Stimulated activated CD8-positive, alpha-beta memory T cell treated with anti-CD3 and anti-CD28 coated beads, Interleukin-15, amount 100 ng/mL, for 48 hours (primary cell): ENCODE data around the gene PPP2R2C.

Experiments
- DNase-seq, 2 donors: peaks; one replicate each; pipeline ENCODE4 v3.0.0-alpha.2; 2020; ENCODE audit warnings: low read depth in 2 of 2

PPP2R2C gene

DNA sequence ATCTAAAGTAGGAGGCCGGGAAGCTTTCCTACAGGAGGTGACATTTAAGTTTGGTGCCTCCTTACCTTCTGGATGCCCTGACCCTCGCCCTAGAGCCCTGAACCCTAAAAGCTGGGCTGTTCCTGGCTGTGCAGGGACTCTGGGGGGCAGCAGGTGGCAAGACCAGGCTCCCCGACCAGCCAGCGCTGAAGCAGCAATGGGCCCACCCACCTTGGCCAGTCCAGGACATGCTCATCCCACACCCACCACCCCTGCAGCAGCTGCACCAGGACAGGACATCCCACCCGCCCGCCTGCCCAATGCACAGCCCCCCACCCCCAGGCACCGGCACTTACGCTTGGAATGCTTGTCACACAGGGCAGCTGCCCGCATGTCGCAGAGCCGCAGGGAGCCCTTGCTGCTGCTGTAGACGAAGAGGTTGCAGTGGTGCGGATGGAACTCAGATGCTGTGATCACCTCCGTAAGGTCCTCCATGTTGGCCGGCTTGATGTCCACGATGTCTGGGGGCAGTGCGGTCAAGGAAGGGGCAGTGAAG, 124.8 kb downstream of the PPP2R2C start:
- DNase-seq = no peak

DNA sequence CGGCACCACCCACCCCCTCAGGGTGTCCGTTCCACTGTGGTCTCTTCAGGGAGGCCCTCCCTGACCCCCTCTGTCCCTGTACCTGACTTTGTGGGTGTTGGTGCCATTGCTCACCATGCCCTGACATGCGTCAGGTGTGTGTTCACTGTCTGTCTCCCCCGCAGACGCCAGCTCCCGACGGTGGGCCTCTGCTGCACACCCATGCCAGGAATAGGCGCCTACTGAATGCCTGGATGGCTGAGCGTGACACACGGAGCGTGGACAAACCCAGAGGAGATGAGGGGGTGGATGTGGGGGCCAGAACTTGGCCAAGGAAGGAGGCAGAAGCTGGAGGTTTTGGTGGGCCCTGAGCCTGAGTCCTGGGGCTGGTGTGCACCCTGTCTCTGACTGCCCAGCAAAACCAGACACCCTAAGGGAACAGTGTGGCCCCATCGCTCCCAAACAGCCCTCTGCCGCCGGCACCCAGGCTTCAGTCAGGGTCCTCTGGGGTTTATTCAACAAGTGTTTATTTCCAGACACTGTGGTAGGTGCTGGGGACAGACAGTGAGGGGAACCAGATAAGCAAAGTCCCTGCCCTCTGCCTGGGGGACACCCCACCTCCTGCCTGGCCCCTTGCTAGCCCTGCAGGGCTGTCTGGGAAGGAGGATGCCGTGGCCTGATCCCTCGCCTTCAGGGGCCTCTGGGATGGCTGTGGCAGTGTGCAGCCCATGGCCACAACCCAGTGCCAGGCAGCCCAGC, 125.9 kb downstream of the PPP2R2C start:
- DNase-seq = no peak

DNA sequence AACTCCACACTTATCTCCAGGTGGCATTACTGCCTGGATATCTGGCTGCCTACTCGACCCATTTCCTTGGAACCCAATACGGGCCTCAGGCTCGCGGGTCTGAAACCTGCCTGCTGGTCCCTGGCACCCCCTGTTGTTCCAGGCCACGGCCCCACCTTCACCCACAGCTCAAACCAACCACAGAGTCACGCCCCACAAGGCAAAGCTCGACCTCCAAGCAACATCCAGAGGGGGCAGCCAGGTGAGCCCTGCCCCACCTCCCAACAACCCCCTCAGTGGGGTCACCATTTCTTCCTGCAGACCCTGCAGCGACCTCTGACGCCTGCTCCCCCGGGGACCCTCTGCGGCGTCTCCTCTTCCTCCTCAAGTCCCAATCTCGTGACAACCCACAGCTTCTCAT, 126.5 kb downstream of the PPP2R2C start:
- no peak for DNase-seq

DNA sequence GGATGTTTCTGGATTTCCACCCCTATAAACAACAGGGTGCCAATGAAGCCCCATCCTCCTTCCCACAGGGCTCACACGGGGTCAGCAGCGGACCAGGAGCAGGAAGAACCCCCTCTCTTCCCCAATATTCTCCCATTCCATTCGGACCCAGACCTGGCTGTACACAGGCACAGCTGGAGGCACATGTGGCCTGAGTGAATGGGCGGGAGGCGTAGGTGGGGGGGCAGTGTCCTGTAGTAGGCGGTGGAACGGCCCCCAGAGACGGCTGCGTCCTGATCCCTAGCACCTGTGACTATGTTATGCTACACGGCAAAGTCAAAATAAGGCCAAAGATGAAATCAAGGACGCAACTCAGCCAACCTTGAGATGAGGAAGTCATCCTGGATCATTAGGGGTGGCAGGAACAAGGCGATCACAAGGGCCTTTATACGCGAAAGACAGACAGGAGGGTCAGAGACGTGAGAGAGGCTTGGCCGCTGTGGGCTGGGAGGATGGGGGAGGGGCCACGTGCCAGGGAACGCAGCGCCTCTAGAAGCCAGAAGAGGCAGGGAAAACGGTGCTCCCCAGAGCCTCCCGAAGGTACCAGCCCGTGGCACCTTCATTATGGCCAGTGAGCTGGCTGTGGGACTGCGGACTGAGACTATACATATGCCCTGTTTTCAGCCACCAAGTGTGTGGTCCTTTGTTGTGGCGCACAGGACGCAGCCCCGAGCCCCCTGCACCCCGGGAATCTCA, 127.2 kb downstream of the PPP2R2C start:
- DNase-seq = no peak

DNA sequence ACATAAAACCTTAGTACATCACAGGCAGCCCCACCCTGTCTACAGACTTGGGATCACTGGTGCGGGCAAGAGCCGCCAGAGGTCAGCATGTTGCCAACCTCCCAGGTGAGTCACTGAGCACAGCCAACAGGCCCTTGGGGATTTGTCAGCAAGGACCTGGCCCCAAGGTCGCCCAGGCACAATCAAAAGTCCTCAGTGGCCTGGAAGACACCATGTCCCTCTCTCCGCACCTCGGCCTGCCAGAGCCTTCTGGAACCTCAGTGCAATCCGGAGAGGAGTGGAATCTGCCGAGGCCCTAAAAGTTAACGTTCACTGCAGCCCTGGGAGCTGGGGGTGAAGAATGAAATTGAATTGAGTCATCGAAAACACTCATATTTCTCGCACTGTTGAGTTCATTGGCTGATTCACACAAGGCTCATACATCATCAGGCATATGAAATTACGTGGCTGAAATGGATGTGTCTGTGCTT, 128.4 kb downstream of the PPP2R2C start:
- DNase-seq = no peak

DNA sequence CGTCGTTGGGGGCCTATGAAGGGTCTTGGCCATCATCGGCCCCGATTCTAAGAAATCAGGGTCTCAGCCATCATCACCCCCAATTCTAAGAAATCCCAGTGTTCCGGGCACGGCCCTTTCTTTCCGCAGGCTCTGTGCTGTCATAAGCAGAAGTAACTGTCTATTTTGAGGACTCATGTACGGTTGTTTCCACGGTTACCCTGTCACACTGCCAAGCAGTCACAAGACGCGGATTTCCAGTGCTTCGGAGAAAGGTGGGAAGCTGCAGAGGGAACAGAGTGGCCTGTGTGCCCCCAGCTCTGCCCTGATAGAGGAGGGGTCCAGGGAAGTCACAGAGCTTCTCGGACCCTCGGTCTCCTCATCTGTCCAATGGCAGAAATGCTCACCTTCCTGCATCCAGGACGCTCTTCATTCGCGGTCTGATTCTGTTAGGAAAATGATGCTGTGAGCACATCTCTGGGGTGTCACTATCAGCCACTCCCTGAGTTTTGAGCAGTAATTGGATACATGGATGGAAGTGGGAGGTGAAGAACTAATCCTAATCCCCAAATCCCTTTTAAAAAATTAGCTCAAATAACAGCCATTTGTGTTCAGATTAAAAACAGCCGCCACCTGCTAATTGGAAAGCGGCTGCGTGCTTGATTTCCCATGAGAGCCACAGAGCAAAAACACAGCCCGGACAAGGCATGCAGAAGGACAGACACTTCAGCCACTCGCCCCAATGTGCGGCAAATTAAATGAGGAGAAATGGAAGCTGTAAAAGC, 129.7 kb downstream of the PPP2R2C start:
- DNase-seq = no peak

DNA sequence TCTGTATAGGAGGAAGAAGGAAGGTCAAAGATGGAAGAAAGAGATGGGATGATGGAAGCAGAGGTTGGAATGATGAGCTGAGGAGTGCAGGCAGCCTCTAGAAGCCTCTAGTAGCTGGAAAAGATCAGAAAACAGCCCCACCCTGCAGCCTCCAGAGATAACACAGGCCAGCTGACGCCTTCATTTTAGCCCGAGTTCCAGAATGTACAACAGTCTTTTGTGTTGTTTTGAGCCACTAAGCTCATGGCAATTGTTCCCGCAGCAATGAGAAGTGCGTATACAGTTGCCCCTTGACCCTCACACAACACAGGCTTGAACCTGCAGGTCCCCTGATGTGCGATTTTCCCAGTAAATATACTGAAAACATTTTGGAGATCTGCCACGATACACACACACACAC, 130.7 kb downstream of the PPP2R2C start:
- no peak for DNase-seq

GRCh38 chr4:6340446-6341015, 131.9 kb downstream of the PPP2R2C start:
- no peak for DNase-seq

- DNase-seq = no peak
These were observed 132.5 kb downstream of the PPP2R2C start for GRCh38 chr4:6339818-6340445.

- DNase-seq = no peak
These were observed 133.2 kb downstream of the PPP2R2C start for GRCh38 chr4:6338951-6339817.

DNA sequence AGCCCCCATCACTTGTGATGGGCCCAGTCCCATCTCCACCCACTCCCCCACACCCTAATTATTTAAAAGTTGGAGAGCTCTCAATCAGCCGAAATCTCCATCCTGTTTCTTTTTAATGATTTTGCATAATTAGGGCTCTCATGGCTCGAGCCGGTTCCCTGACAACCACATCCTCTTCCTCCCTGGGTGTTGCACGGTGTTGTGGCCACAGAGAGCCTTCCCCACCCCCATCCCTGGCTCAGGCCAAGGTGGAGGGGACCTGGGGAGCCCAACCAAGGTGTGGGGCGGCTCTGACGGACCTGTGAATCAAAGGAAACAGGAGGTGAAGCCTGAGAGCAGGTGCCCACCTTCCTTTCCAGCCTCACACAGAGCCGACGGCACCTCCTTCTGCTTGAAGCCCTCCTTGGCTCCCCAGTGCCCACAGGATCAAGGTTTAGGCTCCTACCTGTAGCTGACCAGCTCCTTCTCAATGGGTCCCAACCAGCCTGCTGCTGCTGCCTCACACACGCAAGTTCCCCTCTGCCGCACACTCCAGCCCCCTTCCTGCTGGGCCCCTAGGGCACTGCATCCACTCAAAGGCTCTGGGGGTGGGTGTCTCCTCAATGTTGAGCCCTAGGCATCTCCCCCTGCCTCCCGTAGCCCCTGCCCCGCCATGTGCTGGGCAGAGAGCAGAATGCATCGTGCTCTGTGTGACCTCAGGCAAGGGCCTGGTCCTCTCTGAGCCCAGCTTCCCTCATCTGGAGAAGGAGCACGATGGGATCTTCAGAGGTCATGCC, 134.1 kb downstream of the PPP2R2C start:
- DNase-seq = no peak

- DNase-seq = no peak
These were observed 135.0 kb downstream of the PPP2R2C start for GRCh38 chr4:6337331-6337935.

GRCh38 chr4:6336166-6336565, 136.2 kb downstream of the PPP2R2C start:
- DNase-seq = no peak

DNA sequence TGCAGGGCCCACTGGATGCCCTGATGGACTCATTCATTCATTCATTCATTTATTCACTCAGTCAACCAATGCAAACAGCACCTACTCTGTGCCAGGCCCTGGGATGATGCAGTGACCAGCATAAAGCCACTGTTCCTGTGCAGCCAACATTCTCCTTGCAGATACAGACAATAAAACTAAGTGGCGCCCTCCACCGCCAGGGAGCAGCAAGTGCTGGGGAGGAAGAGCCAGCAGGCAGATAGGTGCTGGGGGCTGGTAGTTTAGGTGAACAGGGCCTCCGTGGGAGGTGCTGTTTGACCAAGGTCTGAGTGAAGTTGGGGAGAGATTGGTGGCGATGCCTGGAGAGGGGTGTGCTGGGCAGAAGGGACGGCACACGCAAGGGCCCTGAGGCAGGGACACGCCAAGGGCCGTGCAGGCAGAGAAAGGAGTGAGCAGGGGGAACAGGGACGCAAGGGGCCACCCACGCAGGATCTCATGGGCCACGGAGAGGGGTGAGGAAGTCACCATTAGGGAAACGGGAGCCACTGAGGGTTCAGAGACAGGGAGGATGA, 137.3 kb downstream of the PPP2R2C start:
- no peak for DNase-seq

GRCh38 chr4:6334203-6334887, 138.1 kb downstream of the PPP2R2C start:
- no peak for DNase-seq

DNA sequence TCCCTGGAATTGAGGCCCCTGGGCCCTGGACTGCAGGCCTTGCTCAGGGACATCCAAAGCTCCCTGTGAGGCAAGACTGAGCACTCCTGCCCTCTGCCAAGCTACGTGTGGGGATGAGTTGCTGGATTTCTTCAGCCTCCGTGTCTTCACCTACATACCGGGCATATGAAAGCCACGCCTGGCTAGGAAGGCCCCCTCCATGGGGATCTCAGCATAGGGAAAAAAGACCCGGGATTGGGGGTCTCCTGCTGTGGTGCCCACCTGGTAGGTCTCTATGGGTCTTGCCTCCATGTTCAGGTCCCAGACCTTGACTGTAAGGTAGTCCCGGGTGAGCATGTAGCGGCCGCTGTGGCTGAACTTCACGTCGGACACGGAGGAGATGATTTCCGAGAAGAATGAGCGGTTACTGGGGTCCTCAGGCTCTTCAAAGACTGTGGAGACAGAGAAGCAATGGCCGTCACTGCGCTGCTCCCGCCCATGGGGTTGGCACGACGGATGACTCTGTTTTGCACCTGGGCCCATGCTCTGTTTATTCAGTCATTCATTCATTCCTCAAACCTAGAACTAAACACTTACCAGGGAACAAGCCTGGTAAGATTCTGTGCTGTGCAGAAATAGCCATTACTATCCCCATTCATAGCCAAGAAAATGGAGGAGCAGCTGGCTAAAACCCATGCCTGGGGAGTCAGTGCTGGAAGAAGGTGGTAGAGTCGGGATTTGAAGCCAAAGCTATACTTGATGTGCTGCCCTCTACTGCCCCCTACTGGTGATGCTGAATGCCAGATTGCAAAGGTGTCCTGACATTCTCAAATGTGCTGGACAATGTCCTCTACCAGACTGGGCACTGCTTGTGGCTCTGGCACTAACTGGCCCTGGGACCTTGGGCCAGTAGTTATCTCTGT, 138.9 kb downstream of the PPP2R2C start:
- DNase-seq = no peak

GRCh38 chr4:6332669-6333050, 139.8 kb downstream of the PPP2R2C start:
- DNase-seq = no peak
